ENCODE results near the gene ZNF366. TPM values are rescaled to one million over a fixed set of nuclear protein-coding genes. Genes with fewer than 3 reads are reported as not detected.

Gene ZNF366
- total RNA-seq, 1 donor from 2014 or later, result 13.6 TPM

DNA sequence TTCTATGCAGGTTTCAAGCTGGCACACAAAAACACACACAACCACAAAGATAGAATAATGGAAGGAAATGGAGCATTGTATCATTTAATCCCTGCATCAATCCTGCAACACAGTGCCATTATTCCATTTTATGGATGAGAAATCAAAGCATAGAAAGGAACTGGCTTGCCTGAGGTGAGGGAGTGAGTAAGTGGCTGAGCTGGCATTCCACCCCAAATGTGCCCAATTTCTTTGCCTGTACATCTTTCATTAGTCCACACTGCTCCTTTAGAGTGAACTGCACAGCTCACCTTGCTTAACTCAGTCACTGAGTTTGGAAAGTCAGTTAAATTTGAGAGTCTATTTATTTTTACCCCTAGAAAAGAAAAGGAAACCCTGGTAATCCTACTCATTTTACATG is 28.9 kb downstream of the ZNF366 start:
- intact Hi-C loops (cut with DNase I), result no loop called here
- no peak for ATAC-seq

DNA sequence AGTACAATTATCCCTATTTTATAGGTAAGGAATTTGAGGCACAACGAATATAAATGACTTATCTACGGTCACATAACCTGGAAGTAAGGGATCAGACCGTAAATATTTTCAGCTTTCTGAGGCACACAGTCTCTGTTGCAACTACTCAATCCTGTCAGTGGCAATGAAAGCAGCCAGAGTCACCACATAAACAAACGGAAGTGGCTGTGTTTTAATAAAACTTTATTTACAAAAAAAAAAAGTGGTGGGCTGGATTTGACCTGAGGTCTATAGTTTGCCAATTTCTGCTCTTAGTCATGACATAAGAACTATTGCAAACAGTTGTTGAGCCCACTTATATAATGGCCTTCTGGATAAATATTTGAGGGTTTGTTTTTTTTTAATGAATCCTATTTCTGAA is 29.6 kb downstream of the ZNF366 start:
- TF ChIP-seq, protein P1, sequence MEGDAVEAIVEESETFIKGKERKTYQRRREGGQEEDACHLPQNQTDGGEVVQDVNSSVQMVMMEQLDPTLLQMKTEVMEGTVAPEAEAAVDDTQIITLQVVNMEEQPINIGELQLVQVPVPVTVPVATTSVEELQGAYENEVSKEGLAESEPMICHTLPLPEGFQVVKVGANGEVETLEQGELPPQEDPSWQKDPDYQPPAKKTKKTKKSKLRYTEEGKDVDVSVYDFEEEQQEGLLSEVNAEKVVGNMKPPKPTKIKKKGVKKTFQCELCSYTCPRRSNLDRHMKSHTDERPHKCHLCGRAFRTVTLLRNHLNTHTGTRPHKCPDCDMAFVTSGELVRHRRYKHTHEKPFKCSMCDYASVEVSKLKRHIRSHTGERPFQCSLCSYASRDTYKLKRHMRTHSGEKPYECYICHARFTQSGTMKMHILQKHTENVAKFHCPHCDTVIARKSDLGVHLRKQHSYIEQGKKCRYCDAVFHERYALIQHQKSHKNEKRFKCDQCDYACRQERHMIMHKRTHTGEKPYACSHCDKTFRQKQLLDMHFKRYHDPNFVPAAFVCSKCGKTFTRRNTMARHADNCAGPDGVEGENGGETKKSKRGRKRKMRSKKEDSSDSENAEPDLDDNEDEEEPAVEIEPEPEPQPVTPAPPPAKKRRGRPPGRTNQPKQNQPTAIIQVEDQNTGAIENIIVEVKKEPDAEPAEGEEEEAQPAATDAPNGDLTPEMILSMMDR (IDR thresholded peaks at IDR 0.05), result no peak
- no peak for ATAC-seq

More for the DNA sequence above, 28.9 kb downstream of the ZNF366 start:
- H3K4me3 ChIP-seq, result no peak overlapping the region
- TF ChIP-seq, protein P1 (IDR thresholded peaks at IDR 0.05), result no peak
- no peak overlapping the region for H3K27ac ChIP-seq
- DNase-seq, result no peak
- no peaks in the 10 kb centered on the region for H3K9me3 ChIP-seq
- H3K27me3 ChIP-seq (ENCODE audit: low read depth), result no peaks in the 10 kb centered on the region
- peaks cover 8% of the 10 kb centered on the region for H3K4me1 ChIP-seq
- H3K36me3 ChIP-seq, result no peaks in the 10 kb centered on the region

DNA sequence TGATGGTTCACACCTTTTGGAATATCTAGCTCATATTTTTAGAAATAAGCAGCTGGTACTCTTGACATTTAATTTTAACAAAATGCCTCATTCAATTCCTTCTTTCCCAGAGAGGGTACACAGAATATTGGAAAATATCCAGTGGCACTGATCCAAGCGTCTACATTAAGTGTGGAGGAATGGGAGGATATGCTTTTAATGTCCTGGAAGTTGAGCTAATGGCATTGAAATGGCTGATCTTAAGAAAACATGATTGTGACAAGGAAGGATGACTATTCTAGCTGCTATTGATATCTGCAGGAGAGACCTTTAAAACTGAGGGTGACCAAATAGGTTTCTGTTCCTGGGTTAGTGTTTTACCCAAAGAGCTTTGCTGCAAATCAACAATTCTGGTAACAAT is 30.0 kb downstream of the ZNF366 start:
- intact Hi-C loops (cut with DNase I), result no loop called here
- no peaks in the 10 kb centered on the region for H3K9me3 ChIP-seq
- no peaks in the 10 kb centered on the region for H3K27me3 ChIP-seq (ENCODE audit: low read depth)
- no peak for DNase-seq
- ATAC-seq, result no peak
- TF ChIP-seq, protein P1 (IDR thresholded peaks at IDR 0.05), result no peak
- H3K4me1 ChIP-seq, result peaks cover 17% of the 10 kb centered on the region
- H3K36me3 ChIP-seq, result no peaks in the 10 kb centered on the region
- no peak overlapping the region for H3K4me3 ChIP-seq
- H3K27ac ChIP-seq, result no peak overlapping the region

More for the DNA sequence above, 29.6 kb downstream of the ZNF366 start:
- DNase-seq, result no peak
- Histone ChIP-seq H3K27ac (no peak overlapping the region), H3K9me3 (no peaks in the 10 kb centered on the region), H3K4me1 (peaks cover 12% of the 10 kb centered on the region), H3K36me3 (no peaks in the 10 kb centered on the region), H3K4me3 (no peak overlapping the region), H3K27me3 (ENCODE audit: low read depth) (no peaks in the 10 kb centered on the region)
- intact Hi-C loops (cut with DNase I), result no loop called here

DNA sequence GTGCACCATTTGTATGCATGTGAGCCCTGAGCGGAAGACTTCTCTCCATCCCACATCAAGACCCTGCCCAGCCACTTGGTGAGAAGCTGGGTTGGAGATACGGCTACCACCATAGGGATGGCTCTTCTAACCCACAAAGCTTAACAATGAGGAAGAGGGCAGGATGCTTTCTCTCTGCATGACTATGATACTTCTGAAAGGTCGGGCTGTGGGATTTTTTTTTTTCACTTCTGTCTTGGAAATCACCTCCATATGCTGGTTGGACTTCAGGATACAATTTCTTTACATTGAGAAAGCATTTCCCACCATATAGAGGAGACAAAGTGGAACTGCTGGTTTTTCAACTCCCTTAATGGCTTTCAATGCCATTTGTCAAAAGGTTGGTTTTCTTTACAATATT is 30.5 kb downstream of the ZNF366 start:
- ATAC-seq (no peak), DNase-seq (no peak)
- Histone ChIP-seq H3K9me3 (no peaks in the 10 kb centered on the region), H3K4me1 (peaks cover 21% of the 10 kb centered on the region), H3K4me3 (no peak overlapping the region), H3K27ac (no peak overlapping the region), H3K27me3 (ENCODE audit: low read depth) (no peaks in the 10 kb centered on the region), H3K36me3 (no peaks in the 10 kb centered on the region)
- intact Hi-C loops (cut with DNase I), result no loop called here
- TF ChIP-seq, protein P1 (IDR thresholded peaks at IDR 0.05), result no peak

GRCh38 chr5:72476275-72476674 is 30.9 kb downstream of the ZNF366 start:
- Histone ChIP-seq H3K4me3 (no peak overlapping the region), H3K36me3 (no peaks in the 10 kb centered on the region), H3K27me3 (ENCODE audit: low read depth) (no peaks in the 10 kb centered on the region), H3K9me3 (no peaks in the 10 kb centered on the region), H3K4me1 (peaks cover 24% of the 10 kb centered on the region), H3K27ac (no peak overlapping the region)
- DNase-seq, result no peak
- TF ChIP-seq, protein P1 (IDR thresholded peaks at IDR 0.05), result no peak
- intact Hi-C loops (cut with DNase I), result no loop called here
- no peak for ATAC-seq

- intact Hi-C loops (cut with DNase I), result no loop called here
- peaks cover 26% of the 10 kb centered on the region for H3K4me1 ChIP-seq
Observed at GRCh38 chr5:72474516-72474915, 32.7 kb downstream of the ZNF366 start.

More at GRCh38 chr5:72474516-72474915, 32.7 kb downstream of the ZNF366 start:
- H3K9me3 ChIP-seq, result no peaks in the 10 kb centered on the region
- no peak for ATAC-seq
- no peak overlapping the region for H3K27ac ChIP-seq
- TF ChIP-seq, protein P1 (IDR thresholded peaks at IDR 0.05), result no peak
- no peak for DNase-seq
- no peak overlapping the region for H3K4me3 ChIP-seq
- H3K36me3 ChIP-seq, result no peaks in the 10 kb centered on the region
- H3K27me3 ChIP-seq (ENCODE audit: low read depth), result no peaks in the 10 kb centered on the region
